A549 (cell line): ENCODE results near the gene FUT1. TPM values are rescaled to one million over a fixed set of nuclear protein-coding genes. Genes with fewer than 3 reads are reported as not detected.

Source experiments
- ATAC-seq, 2 experiments: fragments of 200-7000 bp in 1 of 2; fragments of >200 bp in 1 of 2; cut with Nextera tagmentation in 1 of 2; cut with Tn5 transposase in 1 of 2; 3 replicates each; pipeline versions ENCODE4 v1.8.0 to v1.9.1; 2018 to 2020; ENCODE audit warnings: mild to moderate bottlenecking in 1 of 2, moderate library complexity in 1 of 2
- CTCF ChIA-PET: fragments of 300-600 bp; sonication (Branson Sonifier 250); formaldehyde crosslinking; extraction: SDS; loops from one replicate; lab custom pipeline; 2021; ENCODE audit warnings: antibody characterized with exemption, inconsistent platforms; lab: Yijun Ruan, JAX
- POLR2A ChIA-PET: fragments of 350-600 bp; formaldehyde crosslinking; extraction: SDS; loops from one replicate; lab custom pipeline; 2021; ENCODE audit warnings: antibody characterized with exemption, inconsistent platforms; lab: Yijun Ruan, JAX
- DNase-seq, 2 experiments: peaks; one replicate each; pipeline versions ENCODE4 v3.0.0 to v3.0.0-alpha.2; 2011 to 2016; ENCODE audit warnings: low read depth in 1 of 2, low spot score in 1 of 2
- FAIRE-seq: peaks from 2 replicates; lab custom pipeline; 2011; peaks lifted over from hg19 to GRCh38; lab: Jason Lieb, UNC
- H3K27ac ChIP-seq, 2 experiments: fragments of >200 bp; sonication (Bioruptor Twin); formaldehyde crosslinking; 3 replicates each; pipeline ENCODE4 v1.5.1; 2016 to 2017
- H3K4me1 ChIP-seq: fragments of >200 bp; sonication (Bioruptor Twin); formaldehyde crosslinking; 3 replicates; pipeline ENCODE4 v1.6.1; 2016
- H3K4me2 ChIP-seq: fragments of >200 bp; sonication (Bioruptor Twin); formaldehyde crosslinking; 3 replicates; pipeline ENCODE4 v1.6.1; 2016
- H3K4me3 ChIP-seq: fragments of >200 bp; sonication (Bioruptor Twin); formaldehyde crosslinking; 3 replicates; pipeline ENCODE4 v1.5.1; 2016
- H3K9me3 ChIP-seq: fragments of >200 bp; sonication (Bioruptor Twin); formaldehyde crosslinking; 3 replicates; pipeline ENCODE4 v1.6.1; 2016
- BHLHE40 ChIP-seq: IDR thresholded peaks from 2 replicates; pipeline ENCODE4 v1.6.1; 2012; ENCODE audit warnings: low read depth, low read length, inconsistent platforms
- CBX2 ChIP-seq: fragments of 200-600 bp; sonication (generic); IDR thresholded peaks from 2 replicates; pipeline ENCODE4 v1.6.1; 2016; ENCODE audit warnings: low read depth, mild to moderate bottlenecking, borderline replicate concordance
- EHF ChIP-seq: fragments of 250-450 bp; sonication (Bioruptor Pico); IDR thresholded peaks from 2 replicates; pipeline ENCODE4 v1.5.0; 2020; ENCODE audit warnings: mild to moderate bottlenecking
- EP300 ChIP-seq, 2 experiments: fragments of >200 bp; sonication (Bioruptor Twin); formaldehyde crosslinking; IDR thresholded peaks; 2 replicates in 1 of 2; 3 replicates in 1 of 2; pipeline ENCODE4 v1.6.1; 2016 to 2017
- ESRRA ChIP-seq: fragments of 150-350 bp; IDR thresholded peaks from 2 replicates; pipeline ENCODE4 v1.6.1; 2014; ENCODE audit warnings: mild to moderate bottlenecking, low read length, borderline replicate concordance
- FOSB ChIP-seq: fragments of 250-450 bp; sonication (Bioruptor Pico); IDR thresholded peaks from 2 replicates; pipeline ENCODE4 v1.5.0; 2020; ENCODE audit warnings: mild to moderate bottlenecking, moderate library complexity
- FOSL2 ChIP-seq, 2 experiments: fragments of 450-650 bp in 1 of 2; fragments of >200 bp in 1 of 2; sonication (Bioruptor Twin) in 1 of 2; formaldehyde crosslinking; IDR thresholded peaks; 2 replicates each; pipeline versions ENCODE4 v1.5.0 to v1.6.1; 2016 to 2020; ENCODE audit warnings: mild to moderate bottlenecking in 1 of 2, moderate library complexity in 1 of 2
- HOXB5 ChIP-seq: fragments of 250-450 bp; sonication (Bioruptor Pico); IDR thresholded peaks from 2 replicates; pipeline ENCODE4 v1.5.0; 2020; ENCODE audit warnings: mild to moderate bottlenecking, moderate library complexity
- KDM1A ChIP-seq: fragments of 200-600 bp; sonication (generic); IDR thresholded peaks from 2 replicates; pipeline ENCODE4 v1.6.1; 2016; ENCODE audit warnings: low read depth, mild to moderate bottlenecking
- KDM5A ChIP-seq: fragments of 200-600 bp; sonication (generic); IDR thresholded peaks from 2 replicates; pipeline ENCODE4 v1.6.1; 2016; ENCODE audit warnings: antibody characterized with exemption, mild to moderate bottlenecking
- RARB ChIP-seq: fragments of 250-450 bp; sonication (Bioruptor Pico); IDR thresholded peaks from 2 replicates; pipeline ENCODE4 v1.8.0; 2021; ENCODE audit warnings: mild to moderate bottlenecking, moderate library complexity
- RNF2 ChIP-seq: fragments of 200-600 bp; sonication (generic); IDR thresholded peaks from 2 replicates; pipeline ENCODE4 v1.6.1; 2016; ENCODE audit warnings: low read depth, mild to moderate bottlenecking, antibody characterized with exemption, moderate library complexity, borderline replicate concordance
- TP53 ChIP-seq: fragments of 250-450 bp; sonication (Bioruptor Pico); IDR thresholded peaks from 2 replicates; pipeline ENCODE4 v1.5.0; 2021; ENCODE audit warnings: mild to moderate bottlenecking, moderate library complexity
- WGBS: methylation state at CpG from one replicate; pipeline ENCODE4 v1.1.6; 2017; ENCODE audit errors: missing lambda C conversion rate; 5-methylcytosine and 5-hydroxymethylcytosine counted together
- polyA plus RNA-seq, 4 experiments: library from polyadenylated mRNA; depleted of rRNA in 3 of 4; stranded (reverse); fragments of >200 nt; fragmentation: RNase III in 1 of 4; extraction: RNeasy Plus Mini Kit Qiagen cat#74134 plus additional on column Dnase treatment in 1 of 4; gene quantifications; 2 replicates in 3 of 4; 3 replicates in 1 of 4; pipeline ENCODE4 v1.2.3, GENCODE V29; 2011 to 2017
- TF ChIP-seq, protein P1 (sequence below): fragments of >200 bp; sonication (Bioruptor Twin); formaldehyde crosslinking; IDR thresholded peaks from 3 replicates; pipeline ENCODE4 v1.5.1; 2016
- TF ChIP-seq, protein P2 (sequence below): fragments of 200-600 bp; sonication (generic); IDR thresholded peaks from 2 replicates; pipeline ENCODE4 v1.6.1; 2016; ENCODE audit warnings: antibody characterized with exemption, mild to moderate bottlenecking, moderate library complexity
- TF ChIP-seq, protein P3 (sequence below): IDR thresholded peaks from 2 replicates; pipeline ENCODE4 v1.6.1; 2012; ENCODE audit warnings: low read depth, borderline replicate concordance
- TF ChIP-seq, protein P4 (sequence below): fragments of 450-650 bp; IDR thresholded peaks from 2 replicates; pipeline ENCODE4 v1.6.1; 2014; ENCODE audit warnings: antibody characterized with exemption
- TF ChIP-seq, protein P5 (sequence below): fragments of 150-350 bp; IDR thresholded peaks from 2 replicates; pipeline ENCODE4 v1.6.1; 2014; ENCODE audit warnings: low read depth, mild to moderate bottlenecking, low read length

FUT1 gene
- polyA plus RNA-seq, 2 of the 4 experiments (the other 2 are of a cell fraction): 0.13 to 1.5 TPM

DNA sequence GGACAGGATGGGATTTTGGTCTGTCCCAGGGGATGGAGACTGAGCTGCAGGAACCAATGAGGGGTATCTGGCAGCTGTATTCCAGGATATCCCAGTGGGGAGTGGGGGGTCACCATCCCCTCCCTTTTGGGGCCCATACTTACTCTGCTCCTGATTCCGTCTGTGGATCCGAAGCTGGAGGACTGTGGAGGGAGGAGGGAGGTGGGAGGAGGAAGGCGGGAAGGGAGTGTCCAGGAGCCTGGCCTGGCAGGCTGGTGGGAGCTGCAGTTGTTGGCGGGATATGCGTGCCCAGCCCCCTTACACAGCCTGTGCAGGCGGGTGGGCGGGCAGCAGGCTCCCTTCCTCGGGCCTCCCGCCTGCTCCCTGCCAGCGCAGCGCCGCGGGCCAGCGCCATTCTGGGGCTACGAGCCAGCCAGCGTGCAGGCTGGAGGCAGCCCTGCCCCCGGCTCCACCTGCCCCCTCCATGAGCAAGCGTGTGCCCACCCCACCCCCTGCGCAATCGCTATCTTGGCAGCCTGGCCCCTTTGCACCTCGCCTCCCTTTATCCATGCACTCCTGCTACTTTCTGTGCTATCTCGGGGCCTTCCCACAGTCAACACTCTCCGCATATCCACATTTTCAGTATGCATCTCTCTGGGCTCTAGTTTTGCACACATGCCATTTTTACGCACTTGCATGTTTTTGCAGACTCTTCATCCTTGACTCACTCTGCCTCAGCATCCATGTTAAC, 35.7 kb downstream of the FUT1 start:
- Histone ChIP-seq H3K4me2 (no peak overlapping the region), H3K4me1 (peaks cover 23% of the 10 kb centered on the region), H3K9me3 (no peaks in the 10 kb centered on the region), H3K27ac (no peak overlapping the region), H3K4me3 (no peak overlapping the region)
- no peak for ATAC-seq
- no peak for DNase-seq
- no peak for FAIRE-seq
- CTCF ChIA-PET: interaction anchor here (0.8 to 5.4 kb wide), 10 partner anchors 8 to 357 kb away, joined by 3 to 28 read pairs (median 4); partner anchors contain the start of gene CA11
- POLR2A ChIA-PET: no interaction called here
- 77% methylated on average over 23 of the region's 24 CpGs for WGBS
- TF ChIP-seq FOSB (no peak), ESRRA (no peak), HOXB5 (CRISPR knock-in tag) (no peak)
- TF ChIP-seq, protein P1, sequence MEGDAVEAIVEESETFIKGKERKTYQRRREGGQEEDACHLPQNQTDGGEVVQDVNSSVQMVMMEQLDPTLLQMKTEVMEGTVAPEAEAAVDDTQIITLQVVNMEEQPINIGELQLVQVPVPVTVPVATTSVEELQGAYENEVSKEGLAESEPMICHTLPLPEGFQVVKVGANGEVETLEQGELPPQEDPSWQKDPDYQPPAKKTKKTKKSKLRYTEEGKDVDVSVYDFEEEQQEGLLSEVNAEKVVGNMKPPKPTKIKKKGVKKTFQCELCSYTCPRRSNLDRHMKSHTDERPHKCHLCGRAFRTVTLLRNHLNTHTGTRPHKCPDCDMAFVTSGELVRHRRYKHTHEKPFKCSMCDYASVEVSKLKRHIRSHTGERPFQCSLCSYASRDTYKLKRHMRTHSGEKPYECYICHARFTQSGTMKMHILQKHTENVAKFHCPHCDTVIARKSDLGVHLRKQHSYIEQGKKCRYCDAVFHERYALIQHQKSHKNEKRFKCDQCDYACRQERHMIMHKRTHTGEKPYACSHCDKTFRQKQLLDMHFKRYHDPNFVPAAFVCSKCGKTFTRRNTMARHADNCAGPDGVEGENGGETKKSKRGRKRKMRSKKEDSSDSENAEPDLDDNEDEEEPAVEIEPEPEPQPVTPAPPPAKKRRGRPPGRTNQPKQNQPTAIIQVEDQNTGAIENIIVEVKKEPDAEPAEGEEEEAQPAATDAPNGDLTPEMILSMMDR: no peak
- TF ChIP-seq, protein P2, sequence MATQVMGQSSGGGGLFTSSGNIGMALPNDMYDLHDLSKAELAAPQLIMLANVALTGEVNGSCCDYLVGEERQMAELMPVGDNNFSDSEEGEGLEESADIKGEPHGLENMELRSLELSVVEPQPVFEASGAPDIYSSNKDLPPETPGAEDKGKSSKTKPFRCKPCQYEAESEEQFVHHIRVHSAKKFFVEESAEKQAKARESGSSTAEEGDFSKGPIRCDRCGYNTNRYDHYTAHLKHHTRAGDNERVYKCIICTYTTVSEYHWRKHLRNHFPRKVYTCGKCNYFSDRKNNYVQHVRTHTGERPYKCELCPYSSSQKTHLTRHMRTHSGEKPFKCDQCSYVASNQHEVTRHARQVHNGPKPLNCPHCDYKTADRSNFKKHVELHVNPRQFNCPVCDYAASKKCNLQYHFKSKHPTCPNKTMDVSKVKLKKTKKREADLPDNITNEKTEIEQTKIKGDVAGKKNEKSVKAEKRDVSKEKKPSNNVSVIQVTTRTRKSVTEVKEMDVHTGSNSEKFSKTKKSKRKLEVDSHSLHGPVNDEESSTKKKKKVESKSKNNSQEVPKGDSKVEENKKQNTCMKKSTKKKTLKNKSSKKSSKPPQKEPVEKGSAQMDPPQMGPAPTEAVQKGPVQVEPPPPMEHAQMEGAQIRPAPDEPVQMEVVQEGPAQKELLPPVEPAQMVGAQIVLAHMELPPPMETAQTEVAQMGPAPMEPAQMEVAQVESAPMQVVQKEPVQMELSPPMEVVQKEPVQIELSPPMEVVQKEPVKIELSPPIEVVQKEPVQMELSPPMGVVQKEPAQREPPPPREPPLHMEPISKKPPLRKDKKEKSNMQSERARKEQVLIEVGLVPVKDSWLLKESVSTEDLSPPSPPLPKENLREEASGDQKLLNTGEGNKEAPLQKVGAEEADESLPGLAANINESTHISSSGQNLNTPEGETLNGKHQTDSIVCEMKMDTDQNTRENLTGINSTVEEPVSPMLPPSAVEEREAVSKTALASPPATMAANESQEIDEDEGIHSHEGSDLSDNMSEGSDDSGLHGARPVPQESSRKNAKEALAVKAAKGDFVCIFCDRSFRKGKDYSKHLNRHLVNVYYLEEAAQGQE: no peak

DNA sequence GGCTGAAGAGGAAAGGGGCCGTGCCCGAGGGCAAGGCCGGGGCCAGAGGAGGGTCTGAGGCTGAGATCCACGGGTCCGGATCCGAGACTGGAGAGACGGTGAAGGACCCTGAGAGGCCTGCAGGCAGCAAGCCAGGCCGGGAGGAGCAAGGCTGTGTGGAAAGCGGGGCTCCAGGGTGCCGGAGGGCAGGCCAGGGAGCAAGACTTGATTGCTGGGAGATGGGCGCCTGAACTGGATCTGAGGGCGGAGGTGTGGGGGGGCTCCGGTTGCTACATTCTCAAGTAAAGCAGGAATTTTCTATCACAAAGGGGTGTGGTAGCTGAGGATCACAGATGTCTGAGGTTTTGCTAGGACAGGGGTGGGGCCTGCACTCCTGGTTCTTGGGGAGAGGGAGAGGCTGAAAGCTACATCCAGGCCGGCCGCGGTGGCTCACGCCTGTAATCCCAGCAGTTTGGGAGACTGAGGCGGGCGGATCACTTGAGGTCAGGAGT, 36.7 kb downstream of the FUT1 start:
- TF ChIP-seq TP53 (CRISPR knock-in tag) (no peak), RARB (no peak), CBX2 (no peak), EP300 (IDR thresholded peaks at IDR 0.05) (no peak), KDM5A (no peak), BHLHE40 (no peak), RNF2 (no peak), FOSL2 (IDR thresholded peaks at IDR 0.05) (no peak), FOSL2 (CRISPR knock-in tag; IDR thresholded peaks at IDR 0.05) (no peak), EHF (CRISPR knock-in tag) (no peak), KDM1A (no peak)
- TF ChIP-seq, protein P3, sequence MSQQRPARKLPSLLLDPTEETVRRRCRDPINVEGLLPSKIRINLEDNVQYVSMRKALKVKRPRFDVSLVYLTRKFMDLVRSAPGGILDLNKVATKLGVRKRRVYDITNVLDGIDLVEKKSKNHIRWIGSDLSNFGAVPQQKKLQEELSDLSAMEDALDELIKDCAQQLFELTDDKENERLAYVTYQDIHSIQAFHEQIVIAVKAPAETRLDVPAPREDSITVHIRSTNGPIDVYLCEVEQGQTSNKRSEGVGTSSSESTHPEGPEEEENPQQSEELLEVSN: no peak
- TF ChIP-seq, protein P2: no peak
- TF ChIP-seq, protein P1: no peak
- TF ChIP-seq, protein P4, sequence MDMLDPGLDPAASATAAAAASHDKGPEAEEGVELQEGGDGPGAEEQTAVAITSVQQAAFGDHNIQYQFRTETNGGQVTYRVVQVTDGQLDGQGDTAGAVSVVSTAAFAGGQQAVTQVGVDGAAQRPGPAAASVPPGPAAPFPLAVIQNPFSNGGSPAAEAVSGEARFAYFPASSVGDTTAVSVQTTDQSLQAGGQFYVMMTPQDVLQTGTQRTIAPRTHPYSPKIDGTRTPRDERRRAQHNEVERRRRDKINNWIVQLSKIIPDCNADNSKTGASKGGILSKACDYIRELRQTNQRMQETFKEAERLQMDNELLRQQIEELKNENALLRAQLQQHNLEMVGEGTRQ: no peak
- TF ChIP-seq, protein P5, sequence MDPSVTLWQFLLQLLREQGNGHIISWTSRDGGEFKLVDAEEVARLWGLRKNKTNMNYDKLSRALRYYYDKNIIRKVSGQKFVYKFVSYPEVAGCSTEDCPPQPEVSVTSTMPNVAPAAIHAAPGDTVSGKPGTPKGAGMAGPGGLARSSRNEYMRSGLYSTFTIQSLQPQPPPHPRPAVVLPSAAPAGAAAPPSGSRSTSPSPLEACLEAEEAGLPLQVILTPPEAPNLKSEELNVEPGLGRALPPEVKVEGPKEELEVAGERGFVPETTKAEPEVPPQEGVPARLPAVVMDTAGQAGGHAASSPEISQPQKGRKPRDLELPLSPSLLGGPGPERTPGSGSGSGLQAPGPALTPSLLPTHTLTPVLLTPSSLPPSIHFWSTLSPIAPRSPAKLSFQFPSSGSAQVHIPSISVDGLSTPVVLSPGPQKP: no peak
- TF ChIP-seq, all 56 proteins: peak for 0
- ChIA-PET POLR2A (no interaction called here), CTCF (interaction anchor here (0.8 to 5.4 kb wide), 8 partner anchors 9 to 358 kb away, joined by 3 to 28 read pairs (median 4); no protein-coding TSS in a partner anchor)

More for the DNA sequence above, 36.7 kb downstream of the FUT1 start:
- no peaks in the 10 kb centered on the region for H3K9me3 ChIP-seq
- peak overlapping the region; percentile 94; the same call in 2 of the 3 replicates for H3K4me2 ChIP-seq
- no peak for ATAC-seq
- peaks cover 20% of the 10 kb centered on the region for H3K4me1 ChIP-seq
- no peak overlapping the region for H3K4me3 ChIP-seq
- DNase-seq: no peak
- 83% methylated on average over 19 of the region's 19 CpGs for WGBS
- no peak for FAIRE-seq
- H3K27ac ChIP-seq: peak overlapping the region in 1 of 2 experiments; percentile 90; a peak in 3 of 6 replicates
